ENCODE data around the gene ULK4.

GRCh38 chr3:41489231-41489630 is 472.7 kb downstream of the ULK4 start:
- TF ChIP-seq CTCF (IDR thresholded peaks at IDR 0.05) (no peak), POLR2A (IDR thresholded peaks at IDR 0.05) (no peak)
